Measurements from ENCODE around the gene PSMC3. TPM values are rescaled to one million over a fixed set of nuclear protein-coding genes. Genes with fewer than 3 reads are reported as not detected.

The PSMC3 gene
- total and polyA plus RNA-seq, 9 of the 15 experiments (the other 6 are each of a cell fraction or from before 2014, with no cell fraction given), result 44.3 to 324 (median 240) TPM

- no peak for DNase-seq (ENCODE audit: extremely low read depth in 1 of 4, low spot score in 3 of 4)
- Histone ChIP-seq H3K27ac (ENCODE audit: extremely low read depth, low read depth, low read length) (no peak overlapping the region), H4K20me1 (replicated peaks; ENCODE audit: control insufficient read depth, insufficient read depth, low read length) (peaks cover 9% of the 10 kb centered on the region; the same call in 1 of the 2 replicates), H3K27me3 (ENCODE audit: control insufficient read depth in 2 of 2, insufficient read depth in 2 of 2, low read length in 2 of 2) (no peaks in the 10 kb centered on the region), H3K79me2 (ENCODE audit: control insufficient read depth, insufficient read depth, low read length) (peaks cover under 1% of the 10 kb centered on the region; the same call in 1 of the 3 replicates), H3K9ac (ENCODE audit: insufficient read depth in 1 of 2, low read depth in 2 of 2, low read length in 2 of 2) (peak overlapping the region in 1 of 2 experiments; percentile 20; a peak in 1 of 4 replicates), H3K9me3 (replicated peaks; ENCODE audit: control insufficient read depth, insufficient read depth, low read depth, low read length) (no peaks in the 10 kb centered on the region), H3K9me1 (ENCODE audit: control insufficient read depth, insufficient read depth, low read length) (peaks cover 9% of the 10 kb centered on the region), H3K4me3 (no peak overlapping the region), H3K4me2 (ENCODE audit: insufficient read depth, low read length) (no peak overlapping the region), H2AFZ (ENCODE audit: low read depth, low read length) (no peak overlapping the region), H3K36me3 (ENCODE audit: control insufficient read depth, insufficient read depth, low read length) (peaks cover 59% of the 10 kb centered on the region), H3K4me1 (replicated peaks in 1 of 2; ENCODE audit: control insufficient read depth in 2 of 2, insufficient read depth in 2 of 2, low read length in 2 of 2) (peaks cover 0 to 43% of the 10 kb centered on the region in 2 experiments; a peak in 2 of 5 replicates)
- WGBS (ENCODE audit: insufficient coverage, low coverage, missing lambda C conversion rate), result 89% methylated on average over 22 of the region's 23 CpGs
- intact Hi-C loops (cut with micrococcal nuclease), result no loop called here
- ChIA-PET POLR2A (interaction anchor here (0.6 to 2.1 kb wide), 5 partner anchors 8 to 187 kb away, joined by 3 to 16 read pairs (median 4); partner anchors contain the start of genes PSMC3 and SLC39A13), CTCF (ENCODE audit: low intra/inter-chr PET ratio) (no interaction called here)
- in situ Hi-C loops (cut with MboI), result no loop called here
- peak; percentile 14 for ATAC-seq
- no TSS peak for BruUV-seq (replicated peaks)
- no peak for FAIRE-seq
- TF ChIP-seq TCF3 (CRISPR knock-in tag; IDR thresholded peaks at IDR 0.05), result no peak
- peak; percentile 71 for TF ChIP-seq RBFOX2 (IDR thresholded peaks at IDR 0.05; ENCODE audit: low read depth, low read length)
- TF ChIP-seq EWSR1 (IDR thresholded peaks at IDR 0.05; ENCODE audit: borderline replicate concordance, low read depth, partially characterized antibody), result no peak
- TF ChIP-seq POLR2A (conservative IDR thresholded peaks at IDR 0.05), result peak; percentile 3; the same call in 1 of the 2 replicates
- peak; percentile 61 for TF ChIP-seq EGR1 (conservative IDR thresholded peaks at IDR 0.05)
- 0 out of 2 replicates have a peak, but pooled peaks have one; percentile 11 for TF ChIP-seq SUPT5H (IDR thresholded peaks at IDR 0.05)
- peak; percentile 73 for TF ChIP-seq POLR2G (IDR thresholded peaks at IDR 0.05; ENCODE audit: low read depth, low read length)
- no peak for TF ChIP-seq KHSRP (IDR thresholded peaks at IDR 0.05)
- TF ChIP-seq TAF1 (IDR thresholded peaks at IDR 0.05; ENCODE audit: control insufficient read depth, extremely low read depth, insufficient read depth, low read length, severe bottlenecking), result no peak
- TF ChIP-seq POLR2AphosphoS5 (IDR thresholded peaks at IDR 0.05; ENCODE audit: control insufficient read depth, insufficient read depth, low read depth, low read length), result peak; percentile 40; the same call in 1 of the 2 replicates
Measured at GRCh38 chr11:47418454-47419259, 7.6 kb downstream of the PSMC3 start.
